Measurements from ENCODE around the gene TMBIM6.
"Not testable (repeated sequence)": the region's sequence is repeated elsewhere in the genome, so short reads cannot be mapped to it uniquely, and the experiment has no call there.

Gene TMBIM6

GRCh38 chr12:49730050-49730449 is 11.3 kb upstream of the TMBIM6 start:
- DNase-seq: no peak

GRCh38 chr12:49730568-49731101 is 10.7 kb upstream of the TMBIM6 start:
- no peak for DNase-seq

- no peak for DNase-seq
Observed at GRCh38 chr12:49733219-49734017, 7.9 kb upstream of the TMBIM6 start.

GRCh38 chr12:49734900-49735299 is 6.5 kb upstream of the TMBIM6 start:
- DNase-seq: not testable (repeated sequence)

- DNase-seq: not testable (repeated sequence)
Observed at GRCh38 chr12:49738721-49739120, 2.6 kb upstream of the TMBIM6 start.

- DNase-seq: not testable (repeated sequence)
Observed at GRCh38 chr12:49740277-49740676, 1.1 kb upstream of the TMBIM6 start.

GRCh38 chr12:49741882-49742620 is 694 bp downstream of the TMBIM6 start:
- peak; percentile 51 for DNase-seq

- DNase-seq: no peak
Observed at GRCh38 chr12:49744363-49744885, 3.1 kb downstream of the TMBIM6 start.

- DNase-seq: no peak
Observed at GRCh38 chr12:49748306-49748705, 6.9 kb downstream of the TMBIM6 start.

- DNase-seq: no peak
Observed at GRCh38 chr12:49748800-49749199, 7.4 kb downstream of the TMBIM6 start.

GRCh38 chr12:49750027-49750995 is 9.0 kb downstream of the TMBIM6 start:
- no peak for DNase-seq

GRCh38 chr12:49750996-49751393 is 9.6 kb downstream of the TMBIM6 start:
- no peak for DNase-seq

GRCh38 chr12:49761677-49762467 is 20.5 kb downstream of the TMBIM6 start:
- DNase-seq: no peak

- DNase-seq: no peak
Observed at GRCh38 chr12:49762468-49762847, 21.1 kb downstream of the TMBIM6 start.

- DNase-seq: peak; percentile 26
Observed at GRCh38 chr12:49763006-49763591, 21.7 kb downstream of the TMBIM6 start.

GRCh38 chr12:49764126-49764525 is 22.8 kb downstream of the TMBIM6 start:
- DNase-seq: no peak

GRCh38 chr12:49766115-49766455 is 24.7 kb downstream of the TMBIM6 start:
- no peak for DNase-seq

GRCh38 chr12:49767333-49767732 is 26.0 kb downstream of the TMBIM6 start:
- no peak for DNase-seq

GRCh38 chr12:49773102-49773501 is 31.7 kb downstream of the TMBIM6 start:
- not testable (repeated sequence) for DNase-seq

GRCh38 chr12:49776413-49776812 is 35.1 kb downstream of the TMBIM6 start:
- DNase-seq: peak; percentile 74

- DNase-seq: no peak
Observed at GRCh38 chr12:49776858-49777257, 35.5 kb downstream of the TMBIM6 start.
